ENCODE measurements around the gene PPP2R5C.

Gene PPP2R5C

DNA sequence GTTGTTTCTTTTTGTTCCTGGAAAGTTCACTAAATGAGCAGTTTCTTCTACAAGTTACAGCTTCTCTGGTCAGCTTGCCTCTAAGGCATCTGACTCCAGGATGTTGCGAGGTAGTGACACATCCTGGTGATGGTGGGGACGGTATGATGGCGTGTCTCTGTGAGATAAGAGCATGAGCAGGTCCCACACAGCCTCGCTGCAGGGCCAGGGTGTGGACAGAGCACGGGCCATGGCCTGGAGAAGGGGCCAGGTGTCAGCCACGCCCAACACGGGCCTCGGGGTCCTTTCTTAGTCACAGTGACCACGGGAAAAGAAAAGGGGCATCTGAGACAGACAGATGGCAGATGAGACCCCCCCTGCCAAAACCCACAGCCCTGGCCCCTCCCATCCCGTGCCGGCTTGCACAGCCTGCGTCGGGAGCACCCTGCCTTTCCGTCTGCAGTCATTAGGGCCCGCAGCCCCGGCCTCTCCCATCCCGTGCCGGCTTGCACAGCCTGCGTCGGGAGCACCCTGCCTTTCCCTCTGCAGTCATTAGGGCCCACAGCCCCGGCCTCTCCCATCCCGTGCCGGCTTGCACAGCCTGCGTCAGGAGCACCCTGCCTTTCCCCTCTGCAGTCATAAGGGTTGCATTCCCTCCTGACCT lies 123.5 kb downstream of the PPP2R5C start:
- no peak for DNase-seq (ENCODE audit: low read depth in 3 of 3)

DNA sequence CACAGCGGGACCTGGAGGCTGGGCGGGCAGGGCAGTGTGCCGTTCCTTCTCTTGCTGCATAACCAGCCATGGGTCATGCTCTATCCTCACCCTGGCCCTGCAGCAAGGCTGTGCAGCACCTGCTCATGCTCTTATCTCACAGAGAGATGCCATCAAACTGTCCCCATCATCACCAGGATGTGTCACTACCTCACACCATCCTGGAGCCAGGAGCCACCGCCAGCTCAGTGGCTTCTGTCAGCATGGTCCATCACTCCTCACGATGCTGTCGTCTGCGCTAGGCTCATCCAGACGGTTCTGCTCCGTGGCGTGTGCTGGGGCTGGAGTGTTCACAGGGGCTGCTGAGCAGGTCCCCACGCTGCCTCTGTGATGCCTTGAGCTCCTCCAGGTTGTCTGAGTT lies 125.7 kb downstream of the PPP2R5C start:
- no peak for DNase-seq (ENCODE audit: low read depth in 3 of 3)

DNA sequence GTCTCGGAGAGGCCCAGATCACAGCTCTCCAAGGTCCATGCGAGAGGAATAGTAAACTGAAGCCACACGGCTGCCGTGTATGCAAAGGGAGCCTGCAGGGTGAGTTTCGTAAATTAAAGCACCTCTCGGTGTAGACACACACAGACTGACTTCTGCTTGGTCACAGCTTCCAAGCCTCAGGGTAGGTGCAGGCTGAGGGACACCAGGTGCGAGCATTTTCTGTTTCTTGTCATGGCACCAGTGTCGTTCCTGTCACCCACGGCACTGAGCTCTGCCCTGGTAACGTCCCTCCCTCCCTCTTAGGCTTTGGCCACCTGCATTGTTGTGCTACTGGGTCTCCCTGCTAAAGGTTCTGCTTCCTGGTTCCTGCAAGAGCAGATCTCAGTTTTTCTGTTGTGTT lies 126.7 kb downstream of the PPP2R5C start:
- DNase-seq (ENCODE audit: low read depth in 3 of 3) = no peak

DNA sequence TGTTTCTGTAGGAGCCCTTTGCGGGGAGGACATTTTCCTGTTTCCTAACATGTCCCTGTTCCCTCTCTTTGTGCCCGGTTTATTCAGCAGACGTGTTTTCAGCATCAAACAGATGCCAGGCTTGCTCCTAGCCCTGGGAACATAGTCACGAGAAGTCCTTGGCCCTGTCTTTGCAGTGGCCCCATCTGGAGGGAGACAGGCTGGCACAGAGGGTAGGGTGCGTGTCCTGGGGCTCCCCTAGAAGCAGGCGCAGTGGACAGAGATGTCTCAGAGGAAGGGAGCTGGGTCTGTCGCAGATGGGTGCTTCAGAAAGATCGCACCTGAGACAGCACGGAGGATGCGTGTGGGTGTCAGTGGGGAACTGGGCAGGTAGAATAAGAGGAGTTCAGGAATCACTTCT lies 127.9 kb downstream of the PPP2R5C start:
- no peak for DNase-seq (ENCODE audit: low read depth in 3 of 3)

DNA sequence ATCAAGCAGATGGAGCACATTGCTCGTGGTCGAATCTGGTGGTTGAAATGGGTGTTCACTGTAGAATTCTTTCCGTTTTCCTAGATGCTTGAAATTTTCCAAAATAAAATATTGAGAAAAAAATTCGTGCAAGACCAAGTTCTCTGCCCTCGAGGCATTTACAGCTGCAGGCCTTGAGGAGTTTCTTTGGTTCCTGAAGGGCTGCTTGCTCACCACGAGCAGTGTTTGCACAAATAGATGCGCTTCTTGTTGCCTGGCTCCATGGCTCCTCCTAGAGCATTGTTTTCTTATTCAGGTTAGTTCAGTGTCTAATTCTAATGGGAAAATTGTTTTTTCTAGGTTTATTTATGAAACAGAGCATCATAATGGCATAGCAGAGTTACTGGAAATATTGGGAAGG lies 128.4 kb downstream of the PPP2R5C start:
- DNase-seq (ENCODE audit: low read depth in 3 of 3) = no peak

DNA sequence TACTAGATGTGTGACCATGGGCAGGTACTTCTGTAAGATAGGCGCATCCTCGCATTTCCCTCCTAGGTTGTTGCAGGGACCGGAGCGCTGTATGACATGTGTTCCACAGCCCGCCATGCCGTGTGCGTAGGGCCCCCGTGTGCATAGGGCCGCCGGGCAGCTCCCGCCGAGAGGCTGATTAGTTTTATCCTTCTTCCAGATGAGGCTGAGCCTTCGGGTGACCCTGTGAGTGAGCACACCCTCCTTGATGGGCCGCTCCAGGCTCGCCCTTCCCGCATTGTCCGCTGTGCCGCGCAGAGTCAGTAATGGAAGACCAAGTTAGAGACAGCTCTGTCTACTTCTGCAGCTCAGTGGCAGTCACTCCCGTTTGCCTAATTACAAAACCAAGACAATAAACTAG lies 130.0 kb downstream of the PPP2R5C start:
- DNase-seq (ENCODE audit: low read depth in 3 of 3) = no peak

DNA sequence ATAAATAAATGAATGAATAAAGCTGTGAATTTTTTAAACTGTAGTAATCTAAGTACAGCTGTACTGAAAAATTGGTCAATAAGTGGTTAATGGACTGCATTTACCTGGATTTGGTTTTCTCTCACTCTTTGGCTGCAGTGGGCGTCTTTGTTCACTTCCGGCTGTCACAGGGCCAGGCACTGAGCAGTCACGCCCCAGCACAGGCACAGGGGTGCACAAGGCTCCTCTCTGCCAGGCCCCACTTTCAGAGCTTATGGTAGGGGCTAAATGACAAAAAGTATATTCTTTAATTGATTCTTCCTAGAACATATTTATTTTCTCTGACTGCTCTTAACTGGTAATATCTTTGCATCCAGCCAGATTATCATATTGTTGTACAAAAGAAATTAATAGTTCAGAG lies 132.2 kb downstream of the PPP2R5C start:
- DNase-seq (ENCODE audit: low read depth in 3 of 3) = no peak

DNA sequence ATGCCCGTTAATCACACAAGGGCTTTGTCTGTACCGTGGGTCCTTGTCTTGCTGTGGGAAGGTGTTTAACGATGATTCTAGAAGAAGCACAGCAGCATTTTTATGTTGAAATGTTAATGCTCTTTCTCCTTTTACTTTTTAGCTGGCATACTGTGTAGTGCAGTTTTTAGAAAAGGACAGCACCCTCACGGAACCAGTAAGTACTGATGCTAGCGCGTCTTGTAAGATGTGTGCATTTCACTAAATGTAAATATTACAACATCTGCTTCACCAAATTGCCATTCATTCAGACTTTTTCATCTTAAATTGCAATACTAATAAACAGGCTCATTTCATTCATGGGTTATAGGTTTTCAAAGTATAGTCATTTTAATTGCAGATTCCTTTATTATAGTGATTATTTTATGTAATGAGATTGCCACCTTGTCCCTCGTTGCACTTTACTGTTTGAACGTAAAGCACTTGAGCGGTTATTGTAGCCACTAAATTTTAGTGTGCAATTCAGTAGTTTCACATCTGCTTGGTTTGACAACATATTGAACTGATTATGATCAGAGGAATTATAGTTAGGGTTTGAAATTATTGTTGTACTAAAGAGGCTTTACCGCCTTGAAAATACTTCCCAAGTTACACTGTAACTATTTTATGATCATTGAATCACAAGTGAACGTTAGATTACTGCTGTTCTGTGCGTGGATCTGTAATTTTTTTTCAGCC lies 133.0 kb downstream of the PPP2R5C start:
- DNase-seq (ENCODE audit: low read depth in 3 of 3) = no peak

DNA sequence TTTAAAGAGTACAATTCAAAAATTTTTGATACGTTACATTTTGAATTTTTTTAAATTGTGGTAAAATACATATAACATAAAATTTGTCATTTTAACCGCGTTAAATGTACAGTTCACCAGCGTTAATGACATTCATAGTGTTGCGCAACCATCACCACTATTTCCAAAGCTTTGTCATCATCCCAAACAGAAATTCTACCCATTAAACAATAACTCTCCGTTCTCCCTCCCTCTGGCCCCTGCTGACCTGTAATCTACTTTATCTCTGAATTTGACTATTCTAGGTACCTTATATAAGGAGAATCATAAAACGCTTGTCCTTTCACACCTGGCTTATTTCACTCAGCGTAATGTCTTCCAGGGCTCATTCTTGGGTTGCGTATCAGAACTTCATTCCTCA lies 133.7 kb downstream of the PPP2R5C start:
- DNase-seq (ENCODE audit: low read depth in 3 of 3) = no peak

DNA sequence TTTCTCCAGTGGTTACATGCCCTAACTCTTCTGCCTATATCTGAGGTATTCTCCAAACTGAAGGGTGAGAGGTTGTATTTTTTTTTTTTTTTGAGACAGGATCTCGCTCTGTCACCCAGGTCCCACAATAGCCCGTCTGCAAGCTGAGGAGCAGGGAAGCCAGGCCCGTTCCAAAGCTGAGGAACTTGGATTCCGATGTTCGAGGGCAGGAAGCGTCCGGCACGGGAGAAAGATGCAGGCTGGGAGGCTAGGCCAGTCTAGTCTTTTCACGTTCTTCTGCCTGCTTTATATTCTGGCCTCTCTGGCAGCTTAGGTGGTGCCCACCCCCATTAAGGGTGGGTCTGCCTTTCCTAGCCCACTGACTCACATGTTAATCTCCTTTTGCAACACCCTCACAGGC lies 135.8 kb downstream of the PPP2R5C start:
- no peak for DNase-seq (ENCODE audit: low read depth in 3 of 3)

DNA sequence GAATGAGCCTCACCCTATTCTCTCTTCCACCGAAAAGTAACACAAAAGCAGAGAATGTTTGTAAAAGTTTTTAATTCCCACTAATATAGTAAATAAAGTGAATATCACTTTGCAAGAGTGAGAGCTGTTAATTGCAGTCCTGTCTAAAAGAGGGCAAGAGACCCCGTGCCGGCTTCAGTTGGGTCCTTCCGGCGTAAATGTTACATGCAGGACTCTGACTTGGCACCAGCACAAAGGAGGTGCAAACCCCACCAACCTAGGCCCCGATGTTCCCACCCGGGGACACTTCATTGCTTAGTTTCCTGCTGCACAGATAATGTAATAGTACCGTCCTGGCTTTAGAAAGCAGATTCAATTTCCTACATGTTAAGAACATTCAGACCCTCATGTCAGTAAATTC lies 136.9 kb downstream of the PPP2R5C start:
- DNase-seq (ENCODE audit: low read depth in 3 of 3) = no peak

DNA sequence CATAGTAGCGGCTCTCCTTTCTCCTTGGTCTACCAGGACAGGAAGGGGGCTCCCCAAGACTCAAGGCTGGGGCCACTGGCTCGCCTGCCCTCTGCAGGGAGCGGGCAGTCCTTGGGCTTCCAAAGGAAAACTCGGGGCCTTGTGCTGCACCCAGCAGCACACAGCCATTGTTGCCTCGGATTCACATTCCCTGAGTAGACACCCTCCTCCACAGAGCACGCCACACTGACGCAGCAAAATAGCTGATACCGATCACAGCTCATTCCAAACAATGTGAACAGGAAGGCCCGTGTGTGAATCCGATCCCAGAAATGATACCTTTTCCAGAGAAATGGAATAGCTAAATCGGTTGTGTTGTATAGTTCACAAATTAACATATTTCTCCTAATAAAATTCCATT lies 137.8 kb downstream of the PPP2R5C start:
- DNase-seq (ENCODE audit: low read depth in 3 of 3) = no peak

DNA sequence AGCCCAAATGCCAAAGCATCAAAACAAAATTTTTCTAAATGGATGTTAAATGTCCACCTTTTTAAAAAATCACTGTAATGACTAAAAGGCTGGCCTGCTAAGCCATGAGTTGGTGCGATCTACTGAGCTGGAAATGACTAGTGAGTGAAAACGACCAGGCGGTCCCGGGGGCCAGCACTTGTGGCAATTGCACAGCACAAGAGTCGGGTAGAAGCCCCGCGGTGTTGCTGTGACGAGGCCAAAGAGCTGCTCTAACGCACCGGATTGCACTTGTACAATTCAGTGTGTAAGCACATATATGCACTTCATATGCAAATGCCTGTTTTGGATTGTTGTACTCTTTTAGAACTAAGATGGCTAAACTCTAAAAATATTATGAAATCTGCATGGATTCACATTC lies 138.7 kb downstream of the PPP2R5C start:
- DNase-seq (ENCODE audit: low read depth in 3 of 3) = no peak

DNA sequence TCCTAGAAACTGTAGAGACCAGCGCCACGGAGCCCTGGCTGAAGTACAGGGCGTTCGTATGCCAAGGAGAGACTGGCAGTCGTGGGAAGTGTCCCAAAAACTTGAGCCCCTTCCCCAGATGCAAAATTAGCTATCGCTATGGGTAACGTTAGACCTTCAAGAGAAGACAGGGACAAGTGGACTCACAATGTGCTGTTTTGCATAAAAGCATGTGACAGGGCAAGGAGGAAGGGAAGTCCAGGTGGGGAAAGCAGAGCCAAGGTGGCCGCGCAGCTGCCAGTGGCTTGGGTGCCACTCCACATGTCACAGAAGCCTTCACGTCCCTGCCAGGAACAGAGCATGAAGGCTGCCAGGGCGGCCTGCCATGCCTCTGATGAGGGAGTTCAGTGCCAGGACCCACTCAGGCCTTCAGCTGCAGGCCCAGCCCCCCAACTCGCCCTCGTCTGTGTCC lies 141.6 kb downstream of the PPP2R5C start:
- DNase-seq (ENCODE audit: low read depth in 3 of 3) = no peak

DNA sequence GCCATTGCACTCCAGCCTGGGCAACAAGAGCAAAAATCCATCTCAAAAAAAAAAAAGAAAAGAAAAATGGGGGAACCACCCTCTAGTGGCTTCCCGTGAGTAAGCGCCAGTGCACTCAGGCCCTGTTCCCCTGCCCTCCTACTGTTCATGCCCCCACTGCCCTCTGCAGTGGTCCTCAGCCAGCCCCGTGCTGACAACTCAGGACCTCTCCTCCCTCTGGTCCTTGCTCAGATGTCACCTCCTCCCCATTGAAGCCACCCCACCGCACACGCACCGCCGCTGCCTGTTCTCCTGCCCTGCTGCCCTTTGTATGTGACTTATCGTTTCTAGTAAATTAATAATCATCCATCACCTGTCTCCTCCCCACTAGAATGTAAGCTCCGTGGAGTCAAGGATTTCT lies 144.1 kb downstream of the PPP2R5C start:
- DNase-seq (ENCODE audit: low read depth in 3 of 3) = no peak

DNA sequence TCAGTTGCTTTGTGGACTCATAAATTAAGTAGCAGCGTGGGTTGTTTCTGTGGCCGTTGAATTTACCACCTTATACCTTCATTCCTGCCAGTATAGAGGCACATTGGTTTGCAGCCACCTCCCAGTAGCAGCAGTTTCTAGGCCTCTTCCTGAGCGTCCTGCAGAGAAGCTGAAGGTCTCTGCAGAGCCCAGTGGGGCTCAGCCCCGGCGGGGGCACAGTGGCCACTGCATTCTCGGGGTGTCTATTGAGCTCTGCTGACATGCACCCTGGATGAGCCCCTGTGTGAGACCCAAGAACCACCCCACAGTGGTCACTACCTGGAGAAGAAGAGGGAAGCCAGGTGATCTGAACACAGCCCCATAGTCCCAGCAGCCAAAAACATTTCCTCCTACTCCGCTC lies 145.1 kb downstream of the PPP2R5C start:
- DNase-seq (ENCODE audit: low read depth in 3 of 3) = no peak

DNA sequence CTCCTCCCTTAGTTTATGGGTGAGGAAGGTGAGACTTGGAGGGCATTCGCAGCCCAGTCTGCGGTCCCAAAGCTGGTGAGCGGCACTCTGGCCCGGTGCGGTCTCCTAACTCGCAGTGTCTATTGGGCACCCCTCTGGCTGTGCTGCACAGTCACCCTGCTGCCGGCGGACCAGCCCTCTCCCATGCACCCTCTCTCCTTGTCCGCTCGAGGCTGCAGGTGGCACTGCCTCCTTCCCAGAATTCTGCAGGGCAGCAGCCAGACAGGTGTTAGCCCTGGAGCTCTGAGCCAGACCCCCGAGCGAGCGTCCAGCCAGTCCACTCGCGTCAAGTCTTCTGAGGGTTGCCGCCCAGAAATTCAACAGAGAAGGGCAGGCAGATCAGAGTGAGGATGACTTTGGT lies 146.1 kb downstream of the PPP2R5C start:
- no peak for DNase-seq (ENCODE audit: low read depth in 3 of 3)

DNA sequence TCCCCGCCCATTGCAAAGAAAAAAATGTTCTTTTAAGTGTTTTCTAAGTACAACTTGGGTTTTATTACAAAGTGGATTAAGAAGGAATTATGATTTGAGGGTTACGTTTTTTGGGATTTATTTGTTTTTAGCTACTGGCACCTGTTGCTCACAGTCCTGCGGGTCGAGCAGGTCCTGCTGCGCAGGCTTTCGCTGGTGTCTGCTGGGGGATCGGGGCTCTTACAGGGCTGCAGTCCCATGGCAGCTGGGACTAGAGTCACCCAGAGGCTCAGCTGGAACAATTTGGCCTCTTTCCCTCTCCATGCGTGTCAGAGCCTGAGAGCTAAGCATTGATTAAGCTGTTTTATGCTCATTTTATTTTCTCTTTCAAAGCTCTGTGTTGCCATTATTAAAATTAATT lies 147.3 kb downstream of the PPP2R5C start:
- no peak for DNase-seq (ENCODE audit: low read depth in 3 of 3)

DNA sequence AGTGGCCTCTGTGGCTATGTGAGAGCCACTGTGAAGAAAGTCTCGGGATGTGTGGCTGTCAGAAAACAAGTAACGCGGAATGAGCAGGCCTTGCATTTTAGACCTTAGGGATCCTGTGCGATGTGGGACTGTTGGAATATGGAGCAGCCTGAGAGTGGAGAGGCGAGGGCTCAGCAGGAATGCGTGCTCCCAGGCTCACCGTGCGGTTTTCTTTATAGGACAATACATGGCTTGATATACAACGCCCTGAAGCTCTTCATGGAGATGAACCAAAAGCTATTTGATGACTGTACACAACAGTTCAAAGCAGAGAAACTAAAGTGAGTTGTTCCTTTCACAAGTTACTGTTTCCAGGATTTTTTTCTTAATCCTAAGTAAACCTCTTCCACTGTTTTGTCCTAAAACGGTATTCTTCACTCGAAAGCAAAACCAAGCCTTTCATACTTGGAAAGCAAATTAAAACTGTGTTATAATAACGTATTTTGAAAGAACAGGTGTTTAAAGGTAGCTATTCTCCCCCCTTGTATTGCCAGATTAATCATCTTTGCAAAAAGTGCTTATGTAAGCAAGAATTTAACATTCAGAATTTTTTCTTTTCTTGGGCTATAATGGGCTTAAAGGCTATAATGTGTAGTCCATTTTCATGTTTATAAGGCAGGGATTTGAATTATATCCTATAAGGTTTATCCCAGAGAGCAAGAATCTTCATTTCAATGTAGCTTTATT lies 148.0 kb downstream of the PPP2R5C start:
- DNase-seq (ENCODE audit: low read depth in 3 of 3) = no peak

DNA sequence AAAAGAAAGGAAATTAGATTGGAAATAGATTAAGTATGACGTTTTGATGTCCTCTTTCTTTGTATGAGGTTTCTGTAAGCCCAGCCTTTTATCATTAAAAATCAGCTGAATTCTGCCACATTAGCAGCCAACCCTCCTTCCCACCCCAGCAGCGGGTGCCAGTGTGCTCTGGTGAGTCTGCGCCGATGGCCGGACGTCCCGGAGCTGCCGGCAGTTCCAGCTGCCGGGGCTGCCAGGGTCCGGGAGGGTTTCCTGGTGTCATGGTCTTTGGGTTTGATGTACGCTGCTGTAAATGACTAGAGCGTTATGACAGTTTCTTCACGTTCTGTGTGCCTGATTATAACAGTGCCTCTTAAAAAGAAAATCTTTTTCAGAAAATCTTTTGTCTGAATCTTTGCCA lies 151.3 kb downstream of the PPP2R5C start:
- no peak for DNase-seq (ENCODE audit: low read depth in 3 of 3)

DNA sequence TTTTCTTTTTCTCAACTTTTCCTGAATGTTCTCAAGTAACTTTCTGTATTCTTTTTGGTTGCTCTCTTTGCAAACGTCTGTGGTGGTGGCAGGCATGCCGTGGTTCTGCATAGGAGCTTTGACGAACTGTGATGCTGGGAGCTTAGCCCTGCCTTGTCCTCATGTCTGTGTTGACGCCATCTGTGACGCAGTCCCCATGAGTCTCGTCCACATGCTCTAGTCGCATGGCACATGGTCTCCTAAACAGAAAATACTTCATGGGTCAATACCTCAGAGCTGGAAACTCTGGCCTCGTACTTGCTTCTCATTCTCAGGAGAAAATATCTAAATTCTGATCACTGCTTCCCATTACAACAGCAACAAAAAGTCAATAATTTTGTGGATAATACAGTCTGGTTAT lies 152.6 kb downstream of the PPP2R5C start:
- DNase-seq (ENCODE audit: low read depth in 3 of 3) = no peak

DNA sequence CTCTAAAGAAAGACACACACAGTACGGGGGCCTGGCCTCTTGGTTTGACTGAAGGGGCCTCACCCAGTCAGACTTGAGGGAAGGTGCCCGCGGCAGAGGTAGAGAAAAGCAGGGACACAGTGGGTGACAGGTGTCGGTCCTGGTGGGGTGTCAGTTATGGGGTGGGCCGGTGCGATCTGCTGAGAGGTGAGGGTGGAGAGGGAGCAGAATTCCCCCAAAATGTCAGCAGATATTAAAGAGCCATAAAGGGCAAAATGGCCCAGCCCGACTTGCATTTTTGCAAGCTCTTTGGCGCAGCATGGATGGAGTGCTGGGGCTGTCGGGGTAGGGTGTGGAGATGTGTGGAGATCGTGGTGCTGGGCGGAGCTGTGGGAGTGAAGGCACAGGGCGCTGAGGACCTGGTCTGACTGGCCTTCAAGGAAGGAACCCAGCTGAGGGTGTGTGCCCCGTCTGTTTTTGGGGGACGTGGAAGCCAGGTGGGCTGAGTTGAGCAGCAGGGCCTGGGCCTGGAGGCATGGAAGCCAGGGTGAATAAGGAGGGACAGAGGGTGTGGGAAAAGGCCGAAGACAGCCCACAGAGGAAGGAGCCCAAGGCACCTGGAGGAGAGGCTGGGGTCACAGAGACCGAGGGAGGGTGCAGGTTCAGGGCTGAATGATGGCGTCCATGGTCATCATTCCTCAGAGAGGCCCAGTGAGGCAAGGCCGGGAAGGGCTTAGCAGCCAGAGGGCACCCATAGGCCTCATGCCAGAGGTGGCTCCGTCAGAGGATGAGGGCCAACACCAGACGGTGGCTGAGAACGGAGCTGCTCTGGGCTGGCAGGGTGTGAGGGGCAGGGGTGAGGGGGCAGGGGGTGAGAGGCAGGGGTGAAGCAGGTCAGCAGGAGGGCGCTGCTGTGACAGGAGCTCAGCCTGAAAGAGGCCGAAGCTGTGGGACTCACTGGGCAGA lies 154.6 kb downstream of the PPP2R5C start:
- DNase-seq (ENCODE audit: low read depth in 3 of 3) = no peak

Measured in stimulated activated CD4-positive, alpha-beta T cell treated with anti-CD3 and anti-CD28 coated beads, TNF-alpha, amount 100 ng/mL, for 24 hours (primary cell).